PFSK-1 (cell line): ENCODE data around the gene RPL36A.

Experiments
- TAF1 ChIP-seq: IDR thresholded peaks from 2 replicates; pipeline ENCODE4 v1.6.1; 2012; ENCODE audit warnings: low read length, control low read depth, borderline replicate concordance; ENCODE audit not compliant: insufficient read depth
- TF ChIP-seq, protein P1 (sequence below), 2 experiments: IDR thresholded peaks; 2 replicates each; pipeline versions ENCODE4 v1.6.1 to v1.8.0; 2011 to 2012; ENCODE audit warnings: low read depth in 2 of 2, low read length in 2 of 2, control low read depth in 1 of 2, inconsistent platforms in 1 of 2, mild to moderate bottlenecking in 1 of 2, moderate library complexity in 1 of 2; ENCODE audit not compliant: insufficient read depth in 1 of 2

GRCh38 chrX:101360390-101360789 is 30.4 kb upstream of the RPL36A start:
- TF ChIP-seq, protein P1, sequence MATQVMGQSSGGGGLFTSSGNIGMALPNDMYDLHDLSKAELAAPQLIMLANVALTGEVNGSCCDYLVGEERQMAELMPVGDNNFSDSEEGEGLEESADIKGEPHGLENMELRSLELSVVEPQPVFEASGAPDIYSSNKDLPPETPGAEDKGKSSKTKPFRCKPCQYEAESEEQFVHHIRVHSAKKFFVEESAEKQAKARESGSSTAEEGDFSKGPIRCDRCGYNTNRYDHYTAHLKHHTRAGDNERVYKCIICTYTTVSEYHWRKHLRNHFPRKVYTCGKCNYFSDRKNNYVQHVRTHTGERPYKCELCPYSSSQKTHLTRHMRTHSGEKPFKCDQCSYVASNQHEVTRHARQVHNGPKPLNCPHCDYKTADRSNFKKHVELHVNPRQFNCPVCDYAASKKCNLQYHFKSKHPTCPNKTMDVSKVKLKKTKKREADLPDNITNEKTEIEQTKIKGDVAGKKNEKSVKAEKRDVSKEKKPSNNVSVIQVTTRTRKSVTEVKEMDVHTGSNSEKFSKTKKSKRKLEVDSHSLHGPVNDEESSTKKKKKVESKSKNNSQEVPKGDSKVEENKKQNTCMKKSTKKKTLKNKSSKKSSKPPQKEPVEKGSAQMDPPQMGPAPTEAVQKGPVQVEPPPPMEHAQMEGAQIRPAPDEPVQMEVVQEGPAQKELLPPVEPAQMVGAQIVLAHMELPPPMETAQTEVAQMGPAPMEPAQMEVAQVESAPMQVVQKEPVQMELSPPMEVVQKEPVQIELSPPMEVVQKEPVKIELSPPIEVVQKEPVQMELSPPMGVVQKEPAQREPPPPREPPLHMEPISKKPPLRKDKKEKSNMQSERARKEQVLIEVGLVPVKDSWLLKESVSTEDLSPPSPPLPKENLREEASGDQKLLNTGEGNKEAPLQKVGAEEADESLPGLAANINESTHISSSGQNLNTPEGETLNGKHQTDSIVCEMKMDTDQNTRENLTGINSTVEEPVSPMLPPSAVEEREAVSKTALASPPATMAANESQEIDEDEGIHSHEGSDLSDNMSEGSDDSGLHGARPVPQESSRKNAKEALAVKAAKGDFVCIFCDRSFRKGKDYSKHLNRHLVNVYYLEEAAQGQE (IDR thresholded peaks at IDR 0.05; ENCODE audit: insufficient read depth in 1 of 2, low read depth in 2 of 2, low read length in 2 of 2) = no peak
- no peak for TF ChIP-seq TAF1
